K562 (cell line): ENCODE measurements around the gene HRC. TPM values are rescaled to one million over a fixed set of nuclear protein-coding genes. Genes with fewer than 3 reads are reported as not detected.

Source experiments
- ARID1B ChIP-seq: fragments of 450-650 bp; IDR thresholded peaks from 2 replicates; pipeline ENCODE4 v1.6.1; 2016; ENCODE audit warnings: antibody characterized with exemption, mild to moderate bottlenecking, inconsistent platforms
- ETS1 ChIP-seq: conservative IDR thresholded peaks from 2 replicates; pipeline ENCODE4 v1.6.1; 2011; ENCODE audit warnings: low read depth, mild to moderate bottlenecking, low read length; ENCODE audit not compliant: control insufficient read depth
- NKRF ChIP-seq: fragments of 450-650 bp; IDR thresholded peaks from 2 replicates; pipeline ENCODE4 v1.6.1; 2016; ENCODE audit warnings: borderline replicate concordance
- RBM25 ChIP-seq: fragments of 200-400 bp; formaldehyde crosslinking; IDR thresholded peaks from 2 replicates; pipeline ENCODE4 v1.6.1; 2018; ENCODE audit warnings: low read length, low read depth, moderate library complexity; ENCODE audit not compliant: severe bottlenecking
- TAF1 ChIP-seq: IDR thresholded peaks from 2 replicates; pipeline ENCODE4 v1.6.1; 2011; ENCODE audit warnings: mild to moderate bottlenecking, low read length, moderate library complexity; ENCODE audit not compliant: insufficient read depth, control insufficient read depth, severe bottlenecking; ENCODE audit errors: extremely low read depth
- YBX1 ChIP-seq: fragments of 450-650 bp; IDR thresholded peaks from 2 replicates; pipeline ENCODE4 v1.7.1; 2016; ENCODE audit warnings: mild to moderate bottlenecking
- YY1 ChIP-seq, 3 experiments: IDR thresholded peaks; 2 replicates each; pipeline ENCODE4 v1.6.1; 2011; ENCODE audit warnings: low read length in 2 of 3, mild to moderate bottlenecking in 2 of 3, moderate library complexity in 2 of 3, borderline replicate concordance in 1 of 3, control low read depth in 1 of 3, low read depth in 1 of 3; ENCODE audit not compliant: insufficient read depth in 3 of 3, insufficient replicate concordance in 2 of 3, control insufficient read depth in 1 of 3, insufficient read length in 1 of 3; ENCODE audit errors: extremely low read depth in 1 of 3
- polyA plus RNA-seq, 8 experiments: library from polyadenylated mRNA; depleted of rRNA in 4 of 8; stranded (reverse) in 5 of 8; unstranded in 3 of 8; fragments of >200 nt; fragmentation: Nextera tagmentation in 2 of 8; fragmentation: Illumina TruSeq in 1 of 8; extraction: Ambion mirVana in 2 of 8; extraction: Trizol in 1 of 8; gene quantifications; 2 replicates each; pipeline versions ENCODE4 v1.2.1 to v1.2.3, GENCODE V29; 2011 to 2014; ENCODE audit warnings: inconsistent platforms in 1 of 8, missing spikeins in 1 of 8
- total RNA-seq, 7 experiments: library from RNA; depleted of rRNA in 6 of 7; stranded (reverse); fragments of >200 nt in 6 of 7; fragmentation: Illumina TruSeq in 2 of 7; extraction: Trizol in 2 of 7; gene quantifications; 2 replicates each; pipeline versions ENCODE4 v1.2.1 to v1.2.3, GENCODE V29; 2011 to 2021; ENCODE audit warnings: low replicate concordance in 1 of 7
- TF ChIP-seq, protein P1 (sequence below): fragments of 150-350 bp; conservative IDR thresholded peaks from 2 replicates; pipeline ENCODE4 v1.6.1; 2014; ENCODE audit warnings: low read length
- TF ChIP-seq, protein P2 (sequence below), 2 experiments: fragments of 450-650 bp; conservative IDR thresholded peaks; 2 replicates each; pipeline ENCODE4 v1.6.1; 2017; ENCODE audit warnings: mild to moderate bottlenecking in 2 of 2, moderate library complexity in 2 of 2
- TF ChIP-seq, protein P3 (sequence below): fragments of 250-450 bp; sonication (Bioruptor Pico); IDR thresholded peaks from 2 replicates; pipeline ENCODE4 v1.5.0; 2021; ENCODE audit warnings: mild to moderate bottlenecking, moderate library complexity

The HRC gene
- total and polyA plus RNA-seq, 9 of the 15 experiments (the other 6 are each of a cell fraction or from before 2014, with no cell fraction given) = 0.66 to 18.7 (median 13.1) TPM

DNA sequence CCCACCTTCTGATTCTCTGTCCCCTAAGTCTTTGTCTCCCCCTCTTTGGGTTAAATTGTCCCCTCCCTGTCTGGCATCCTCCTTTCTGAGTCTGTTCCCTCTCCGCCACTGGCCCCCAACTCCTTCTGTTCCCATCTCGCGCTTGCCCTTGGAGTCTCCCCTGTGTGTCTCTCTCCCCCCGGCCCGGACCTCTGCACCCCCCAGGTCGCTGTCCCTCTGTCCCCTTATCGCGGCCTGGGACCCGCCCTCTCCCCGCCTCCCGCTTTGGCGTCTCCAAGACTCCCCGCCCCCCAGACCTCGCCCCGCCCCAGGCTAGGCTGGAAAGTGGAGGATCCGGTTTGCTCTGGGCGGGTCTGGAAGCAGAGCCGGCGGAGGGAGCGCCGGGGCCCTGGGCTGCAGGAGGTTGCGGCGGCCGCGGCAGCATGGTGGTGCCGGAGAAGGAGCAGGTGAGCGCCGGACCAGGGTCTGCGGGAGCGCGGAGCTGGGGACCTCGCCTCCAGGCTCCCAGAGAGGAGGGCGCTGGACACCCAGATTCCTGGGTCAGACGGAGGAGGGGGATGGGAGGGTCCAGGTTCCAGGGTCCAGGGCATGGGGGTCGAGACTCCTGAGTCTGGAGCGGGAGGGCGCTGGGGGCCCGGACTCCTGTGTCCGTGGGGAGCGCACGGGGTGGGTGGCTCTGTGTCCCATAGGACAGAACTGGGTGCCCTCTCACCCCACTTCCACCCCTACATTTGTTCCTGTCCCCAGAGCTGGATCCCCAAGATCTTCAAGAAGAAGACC, 2.4 kb upstream of the HRC start, which contains the start of gene TRPM4 (continued):
- TF ChIP-seq YY1 (IDR thresholded peaks at IDR 0.05; ENCODE audit: borderline replicate concordance in 1 of 3, control insufficient read depth in 1 of 3, extremely low read depth in 1 of 3, insufficient read depth in 3 of 3, insufficient read length in 1 of 3, insufficient replicate concordance in 2 of 3, low read depth in 1 of 3, low read length in 2 of 3) = peak in 2 of 3 experiments; percentile 75 to 85
- TF ChIP-seq, protein P1, sequence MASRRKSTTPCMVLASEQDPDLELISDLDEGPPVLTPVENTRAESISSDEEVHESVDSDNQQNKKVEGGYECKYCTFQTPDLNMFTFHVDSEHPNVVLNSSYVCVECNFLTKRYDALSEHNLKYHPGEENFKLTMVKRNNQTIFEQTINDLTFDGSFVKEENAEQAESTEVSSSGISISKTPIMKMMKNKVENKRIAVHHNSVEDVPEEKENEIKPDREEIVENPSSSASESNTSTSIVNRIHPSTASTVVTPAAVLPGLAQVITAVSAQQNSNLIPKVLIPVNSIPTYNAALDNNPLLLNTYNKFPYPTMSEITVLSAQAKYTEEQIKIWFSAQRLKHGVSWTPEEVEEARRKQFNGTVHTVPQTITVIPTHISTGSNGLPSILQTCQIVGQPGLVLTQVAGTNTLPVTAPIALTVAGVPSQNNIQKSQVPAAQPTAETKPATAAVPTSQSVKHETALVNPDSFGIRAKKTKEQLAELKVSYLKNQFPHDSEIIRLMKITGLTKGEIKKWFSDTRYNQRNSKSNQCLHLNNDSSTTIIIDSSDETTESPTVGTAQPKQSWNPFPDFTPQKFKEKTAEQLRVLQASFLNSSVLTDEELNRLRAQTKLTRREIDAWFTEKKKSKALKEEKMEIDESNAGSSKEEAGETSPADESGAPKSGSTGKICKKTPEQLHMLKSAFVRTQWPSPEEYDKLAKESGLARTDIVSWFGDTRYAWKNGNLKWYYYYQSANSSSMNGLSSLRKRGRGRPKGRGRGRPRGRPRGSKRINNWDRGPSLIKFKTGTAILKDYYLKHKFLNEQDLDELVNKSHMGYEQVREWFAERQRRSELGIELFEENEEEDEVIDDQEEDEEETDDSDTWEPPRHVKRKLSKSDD = no peak
- TF ChIP-seq ARID1B = peak; percentile 53
- no peak for TF ChIP-seq YBX1
- TF ChIP-seq, protein P2, sequence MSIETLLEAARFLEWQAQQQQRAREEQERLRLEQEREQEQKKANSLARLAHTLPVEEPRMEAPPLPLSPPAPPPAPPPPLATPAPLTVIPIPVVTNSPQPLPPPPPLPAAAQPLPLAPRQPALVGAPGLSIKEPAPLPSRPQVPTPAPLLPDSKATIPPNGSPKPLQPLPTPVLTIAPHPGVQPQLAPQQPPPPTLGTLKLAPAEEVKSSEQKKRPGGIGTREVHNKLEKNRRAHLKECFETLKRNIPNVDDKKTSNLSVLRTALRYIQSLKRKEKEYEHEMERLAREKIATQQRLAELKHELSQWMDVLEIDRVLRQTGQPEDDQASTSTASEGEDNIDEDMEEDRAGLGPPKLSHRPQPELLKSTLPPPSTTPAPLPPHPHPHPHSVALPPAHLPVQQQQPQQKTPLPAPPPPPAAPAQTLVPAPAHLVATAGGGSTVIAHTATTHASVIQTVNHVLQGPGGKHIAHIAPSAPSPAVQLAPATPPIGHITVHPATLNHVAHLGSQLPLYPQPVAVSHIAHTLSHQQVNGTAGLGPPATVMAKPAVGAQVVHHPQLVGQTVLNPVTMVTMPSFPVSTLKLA (conservative IDR thresholded peaks at IDR 0.05) = peak; percentile 58 to 79
- TF ChIP-seq RBM25 = no peak
- peak; percentile 49; the same call in 1 of the 2 replicates for TF ChIP-seq NKRF
- TF ChIP-seq, protein P3, sequence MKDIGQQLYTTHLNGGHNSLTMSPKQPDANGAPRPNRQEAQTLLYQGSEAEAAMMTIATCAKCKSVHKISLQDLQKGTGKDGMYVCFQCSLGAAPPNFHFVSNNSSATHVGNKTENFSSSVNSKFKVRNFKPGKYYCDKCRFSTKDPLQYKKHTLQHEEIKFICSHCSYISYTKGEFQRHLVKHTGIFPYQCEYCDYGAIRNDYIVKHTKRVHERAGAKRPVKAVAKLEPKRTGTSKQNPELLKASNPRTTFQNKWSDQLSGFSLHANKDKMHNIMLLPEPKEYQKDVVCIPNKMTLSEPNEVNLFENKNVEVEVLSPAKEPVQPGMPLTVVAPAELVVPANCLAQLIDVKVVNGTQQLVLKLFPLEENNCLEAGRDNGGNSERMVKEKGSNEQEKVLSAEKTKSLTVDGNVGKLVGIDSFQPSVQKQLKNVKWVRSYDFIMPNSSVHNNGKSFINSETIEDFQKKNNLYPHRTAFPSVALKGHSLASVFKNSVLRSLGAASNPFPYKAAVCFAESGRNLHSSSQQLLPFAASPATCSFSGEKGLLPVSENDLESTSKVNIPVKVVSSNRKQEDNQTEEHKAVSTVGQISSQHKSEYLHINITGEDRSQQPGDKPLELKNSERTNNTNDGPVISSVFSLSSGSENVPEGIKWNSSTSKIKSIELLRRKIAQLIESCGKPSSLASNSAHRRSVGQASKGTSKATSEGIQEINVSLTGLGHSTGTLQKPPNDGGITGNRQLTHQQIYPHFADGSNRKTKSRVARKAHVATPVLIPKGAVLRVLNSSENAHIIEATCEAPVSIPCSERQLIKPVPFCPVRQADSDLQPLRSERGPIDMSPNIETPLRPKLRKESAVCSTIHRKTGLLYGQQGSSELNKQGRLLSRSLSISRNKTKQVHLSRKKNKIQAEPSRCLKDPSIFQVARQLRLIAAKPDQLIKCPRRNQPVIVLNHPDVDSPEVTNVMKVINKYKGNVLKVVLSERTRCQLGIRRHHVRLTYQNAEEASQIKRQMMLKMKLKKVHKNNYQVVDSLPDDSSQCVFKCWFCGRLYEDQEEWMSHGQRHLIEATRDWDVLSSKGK (CRISPR knock-in tag) = no peak
- TF ChIP-seq TAF1 = peak; percentile 86
- TF ChIP-seq ETS1 = peak; percentile 51
